AML-193 (cell line): Measurements from ENCODE around the gene MAGI2.
A peak's percentile ranks its signal among the peaks of the same experiment; 100 is the strongest.

Experiments
- DNase-seq, 2 experiments: peaks; one replicate each; lab custom pipeline; 2025; lab: John Stamatoyannopoulos, UW

Gene MAGI2

DNA sequence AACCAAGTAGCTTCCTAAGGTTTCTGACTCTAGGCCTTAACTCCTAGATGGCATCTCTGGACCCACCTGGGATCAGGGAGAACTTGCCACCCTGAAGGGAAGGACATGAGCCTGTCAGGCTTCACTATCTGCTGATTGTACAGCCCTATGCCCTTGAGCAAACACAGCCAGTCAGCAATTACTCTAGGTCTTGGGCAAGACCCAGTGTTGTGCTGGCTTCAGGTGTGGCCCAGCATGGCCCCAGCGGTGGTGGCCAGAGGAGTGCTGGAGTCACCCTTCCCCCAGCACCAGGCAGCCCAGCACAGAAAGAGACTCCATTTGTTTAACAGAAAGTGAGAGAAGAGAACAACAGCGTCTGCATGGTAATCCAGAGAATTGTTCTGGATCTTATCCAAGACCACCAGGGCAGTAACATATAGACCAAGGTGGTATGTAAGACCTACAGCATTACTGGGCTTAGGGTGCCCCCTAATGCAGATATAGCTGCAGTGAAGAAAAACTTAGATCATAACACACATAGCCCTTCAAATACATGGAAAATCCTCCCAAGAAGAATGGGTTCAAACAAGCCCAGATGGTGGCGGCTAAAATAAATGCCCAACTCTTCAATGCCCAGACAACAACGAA lies 207.7 kb downstream of the MAGI2 start:
- no peak for DNase-seq

DNA sequence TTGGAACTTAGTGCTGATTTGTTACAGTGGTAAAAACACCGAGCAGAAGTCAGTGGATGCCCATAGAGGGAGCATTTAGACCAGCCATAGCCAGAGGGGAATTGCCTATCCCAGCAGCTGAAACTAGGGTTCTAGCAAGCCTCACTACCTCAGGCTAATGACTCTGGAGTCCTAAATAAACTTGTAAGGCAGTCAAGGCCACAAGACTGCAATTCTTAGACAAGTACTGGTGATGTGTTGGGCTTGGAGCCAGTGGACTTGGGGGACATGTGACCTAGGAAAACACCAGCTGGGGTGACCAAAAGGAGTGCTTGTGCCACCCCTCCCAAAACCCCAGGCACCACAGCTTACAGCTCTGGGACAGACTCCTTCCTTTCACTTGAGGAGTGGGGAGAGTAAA lies 209.0 kb downstream of the MAGI2 start:
- no peak for DNase-seq

DNA sequence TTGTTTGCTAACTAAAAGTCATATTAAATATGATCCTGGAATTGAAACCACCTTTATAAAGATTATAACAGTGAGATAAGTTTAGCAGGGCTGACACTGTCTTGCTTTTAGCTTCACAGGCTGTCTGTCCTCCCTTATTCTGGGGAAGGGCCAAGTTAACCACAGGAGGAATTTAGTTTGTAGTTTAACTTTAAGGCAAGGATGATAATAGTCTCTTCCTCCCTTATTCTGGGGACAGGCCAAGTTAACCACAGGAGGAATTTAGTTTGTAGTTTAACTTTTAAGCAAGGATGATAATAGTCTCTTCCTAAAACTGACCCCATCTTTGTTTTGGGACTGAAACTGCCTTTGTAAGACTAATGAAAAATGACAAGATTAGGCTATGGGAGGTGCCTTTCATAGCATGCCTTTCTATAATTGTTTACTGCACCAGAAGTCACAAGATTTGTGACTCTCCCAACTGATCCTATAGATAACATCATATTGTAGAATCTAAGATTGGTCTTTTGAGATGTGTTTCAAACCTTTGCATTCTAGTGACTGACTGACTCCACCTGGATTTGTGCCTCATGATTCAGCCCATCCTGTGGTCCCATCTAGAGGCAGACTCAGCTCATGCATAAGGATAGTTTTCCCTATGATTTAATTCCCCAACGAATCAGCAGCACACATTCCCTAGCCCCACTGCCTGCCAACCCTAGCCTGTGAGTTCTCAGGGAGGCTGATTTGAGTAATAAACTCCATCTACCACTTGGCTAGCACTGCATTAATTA lies 212.0 kb downstream of the MAGI2 start:
- DNase-seq, result no peak

DNA sequence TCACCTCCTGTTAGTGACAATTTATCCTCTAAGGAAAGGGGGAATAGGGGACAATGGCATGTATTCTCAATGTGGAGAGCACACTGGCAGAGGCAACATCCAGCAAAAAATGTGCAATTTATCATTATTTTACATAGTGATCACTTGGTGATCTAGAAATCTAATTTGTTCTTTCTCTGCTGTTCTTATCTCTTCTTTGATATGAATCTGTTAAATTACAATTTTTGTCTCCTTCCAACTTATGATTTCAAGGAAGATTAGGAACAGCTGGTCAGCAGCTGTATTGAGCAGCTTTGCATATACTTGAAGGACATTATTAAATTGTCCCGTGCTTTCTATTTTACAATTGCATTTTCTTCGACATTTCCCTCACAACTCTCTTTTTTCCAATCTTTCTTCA lies 213.1 kb downstream of the MAGI2 start:
- DNase-seq, result no peak

DNA sequence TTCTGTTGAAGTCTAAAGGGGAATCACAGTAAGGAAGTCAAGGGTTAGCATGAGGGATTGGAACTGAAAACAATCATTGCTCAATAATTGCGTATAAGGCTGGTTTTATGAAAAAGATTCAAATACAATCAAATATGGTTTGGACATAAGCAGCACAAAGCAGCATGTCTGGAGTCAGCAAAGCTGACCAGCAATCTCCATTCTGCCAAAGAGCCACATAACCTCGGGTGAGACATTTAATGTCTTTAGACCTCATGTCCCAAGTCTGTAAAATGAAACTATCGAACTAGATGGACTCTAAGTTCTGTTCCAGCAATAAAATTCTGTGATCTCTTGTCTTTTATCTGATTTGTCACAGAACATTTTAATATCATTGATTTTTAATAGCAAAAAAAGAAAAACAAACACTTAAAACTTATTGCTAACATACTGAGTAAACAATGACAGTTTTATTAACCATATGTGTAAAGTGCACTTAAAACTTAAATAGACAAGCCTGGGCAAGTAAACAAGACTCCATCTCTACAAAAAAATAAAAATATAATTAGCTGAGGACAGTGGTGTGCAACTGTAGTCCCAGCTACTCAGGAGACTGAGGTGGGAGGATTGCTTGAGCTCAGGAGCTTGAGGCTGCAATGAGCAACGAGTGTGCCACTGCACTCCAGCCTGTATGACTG lies 217.0 kb downstream of the MAGI2 start:
- no peak for DNase-seq

DNA sequence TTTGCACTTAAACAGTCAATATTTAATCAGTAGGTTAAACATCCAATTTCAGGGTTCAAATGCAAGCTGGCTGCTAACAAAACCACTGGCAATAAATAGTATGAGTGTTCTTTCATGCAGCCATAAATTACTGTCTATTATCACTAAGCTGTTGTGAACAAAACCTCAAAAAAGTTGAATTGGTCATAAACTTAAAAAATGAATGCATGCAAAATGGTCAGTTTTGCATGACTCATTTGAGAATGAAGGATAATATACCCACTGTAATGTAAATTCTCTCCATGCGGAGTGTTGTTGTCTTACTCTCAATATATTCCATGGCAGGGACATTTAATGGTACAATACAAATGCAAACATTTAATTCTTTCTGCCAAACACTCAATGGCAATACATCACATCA lies 226.4 kb downstream of the MAGI2 start:
- no peak for DNase-seq

DNA sequence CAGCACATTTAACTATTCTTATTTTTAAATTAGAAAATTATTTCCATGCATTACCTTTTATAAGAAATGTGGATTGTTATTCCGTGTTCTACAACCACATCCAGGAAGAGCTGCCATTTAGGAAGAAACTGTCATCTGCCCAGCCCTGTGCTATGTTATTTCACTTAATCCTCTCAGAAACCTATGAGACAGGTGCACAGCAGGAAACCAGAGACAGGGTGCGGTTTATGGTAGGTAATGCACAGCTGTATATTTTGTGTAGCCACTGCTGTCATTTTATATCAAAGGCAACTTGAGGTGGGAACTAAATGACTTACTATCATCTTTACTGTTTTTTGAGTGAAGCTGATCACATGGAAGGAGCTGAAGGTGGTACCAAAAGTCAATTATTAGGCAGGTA lies 232.3 kb downstream of the MAGI2 start:
- no peak for DNase-seq

DNA sequence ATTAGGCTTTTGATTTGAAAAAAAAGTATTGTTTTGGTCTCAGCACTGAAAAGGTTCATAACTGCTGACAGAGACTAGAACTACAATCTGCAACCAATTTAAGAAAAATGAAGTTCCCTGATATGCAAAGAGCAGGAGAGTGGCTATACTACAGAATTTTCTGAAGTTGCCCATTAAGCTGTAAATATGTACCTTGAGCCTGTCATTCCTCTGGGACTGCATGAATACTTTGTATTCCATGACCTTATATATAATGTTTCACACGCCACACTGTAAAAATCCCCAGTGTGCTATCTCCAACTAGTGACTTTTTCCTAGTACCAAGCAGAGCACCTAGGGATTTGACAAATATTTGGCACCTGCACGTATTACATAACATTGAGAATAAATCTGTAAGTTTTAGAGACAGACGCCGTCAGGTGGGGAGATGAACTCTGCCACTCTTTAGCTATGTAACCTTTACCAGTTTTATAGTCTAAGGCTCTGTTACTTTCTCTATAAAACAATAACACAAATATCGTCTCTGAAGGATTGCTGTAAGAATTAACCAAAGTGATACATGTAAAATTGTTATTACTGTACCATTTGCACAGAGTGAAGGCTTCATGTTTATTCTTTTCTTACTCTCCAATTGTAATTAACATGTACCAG lies 235.4 kb downstream of the MAGI2 start:
- no peak for DNase-seq

DNA sequence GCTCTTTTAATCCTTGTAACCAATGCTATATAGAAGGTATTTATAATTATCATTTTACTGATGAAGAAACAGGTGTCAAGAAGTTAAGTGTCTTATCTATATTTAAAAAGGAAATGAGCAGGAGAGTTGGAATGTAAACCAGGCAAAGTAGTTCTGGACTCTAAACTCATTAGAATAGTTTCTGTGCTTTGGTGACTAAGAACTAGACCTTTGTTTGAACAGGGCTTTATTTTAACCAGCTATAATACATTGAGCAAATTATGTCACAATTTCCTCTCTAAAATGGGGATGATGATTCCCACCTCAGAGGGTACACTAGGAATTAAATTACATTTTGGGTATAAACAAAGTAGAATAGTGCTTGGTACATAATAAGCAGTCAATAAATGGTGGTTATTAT lies 236.0 kb downstream of the MAGI2 start:
- DNase-seq, result no peak

DNA sequence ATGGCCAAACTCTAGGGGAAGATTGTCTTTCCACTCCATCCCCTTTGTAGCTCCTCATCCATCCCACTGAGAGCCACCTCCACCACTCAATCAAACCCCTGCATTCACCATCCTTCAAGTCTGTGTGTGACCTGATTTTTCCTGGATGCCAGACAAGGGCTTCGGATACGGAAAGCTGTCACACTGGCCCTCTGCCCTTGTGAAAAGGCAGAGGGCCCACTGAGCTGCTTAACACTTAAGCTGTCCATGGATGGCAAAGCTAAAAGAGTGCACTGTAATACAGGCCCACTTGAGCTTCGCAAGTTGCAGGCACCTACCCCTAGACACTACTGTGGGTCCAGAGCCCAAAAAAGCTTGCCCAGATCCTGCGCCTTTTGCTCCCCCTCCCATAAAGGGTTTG lies 237.2 kb downstream of the MAGI2 start:
- no peak for DNase-seq

DNA sequence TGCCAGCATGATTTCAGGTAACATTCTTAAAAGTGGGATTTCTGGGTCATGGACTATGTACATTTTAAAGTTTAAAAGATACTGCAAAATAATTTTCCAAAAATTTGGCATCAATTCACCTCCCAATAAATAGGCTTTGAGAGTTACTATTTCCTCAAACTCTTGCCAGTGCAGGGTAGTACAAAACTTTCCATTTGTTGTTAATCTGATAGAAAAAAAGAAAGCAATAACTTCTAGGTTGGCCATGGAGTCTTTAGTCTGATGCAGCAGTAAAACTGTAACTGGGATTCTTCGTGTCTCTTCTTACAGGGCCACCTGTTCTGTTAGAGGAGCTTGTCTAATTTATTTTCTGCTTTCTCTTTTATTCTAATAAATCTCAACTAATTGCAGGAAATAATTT lies 241.1 kb downstream of the MAGI2 start:
- DNase-seq, result no peak

DNA sequence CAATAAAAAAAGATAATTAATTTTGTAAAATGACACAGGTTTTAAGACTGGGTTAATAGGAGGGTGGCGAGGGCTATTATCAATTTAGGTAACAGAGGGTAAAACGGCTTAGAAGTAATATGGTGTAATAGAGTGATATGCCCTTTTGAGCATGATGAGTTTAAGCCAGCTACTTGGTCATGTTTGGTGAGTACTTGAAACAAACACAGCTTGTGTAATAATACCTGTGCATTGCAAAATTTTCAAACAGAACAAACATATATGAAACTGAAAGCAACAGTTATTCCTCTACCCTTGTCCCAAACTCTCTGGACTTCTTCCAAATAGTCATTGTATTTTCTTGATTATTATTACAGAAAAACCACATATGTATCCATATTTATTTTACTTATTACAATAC lies 241.7 kb downstream of the MAGI2 start:
- no peak for DNase-seq

DNA sequence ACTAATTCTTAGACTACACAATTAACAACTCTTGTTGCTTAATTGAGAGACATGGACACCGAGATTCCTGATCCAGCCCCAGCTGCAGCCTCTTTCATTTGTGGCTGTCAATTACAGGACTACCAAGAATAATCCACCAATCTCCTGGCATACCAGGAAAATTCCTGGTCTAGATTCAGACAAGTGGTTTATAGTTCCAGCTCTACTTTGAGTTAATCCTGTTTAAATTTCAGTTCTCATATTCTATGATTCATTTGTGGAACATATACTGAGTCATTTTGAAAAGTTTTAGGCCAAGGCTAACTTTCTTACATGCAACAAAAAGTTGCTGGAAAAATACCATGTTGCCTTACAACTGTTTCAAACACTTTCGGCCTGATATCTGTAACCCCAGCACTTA lies 253.5 kb downstream of the MAGI2 start:
- DNase-seq, result no peak

DNA sequence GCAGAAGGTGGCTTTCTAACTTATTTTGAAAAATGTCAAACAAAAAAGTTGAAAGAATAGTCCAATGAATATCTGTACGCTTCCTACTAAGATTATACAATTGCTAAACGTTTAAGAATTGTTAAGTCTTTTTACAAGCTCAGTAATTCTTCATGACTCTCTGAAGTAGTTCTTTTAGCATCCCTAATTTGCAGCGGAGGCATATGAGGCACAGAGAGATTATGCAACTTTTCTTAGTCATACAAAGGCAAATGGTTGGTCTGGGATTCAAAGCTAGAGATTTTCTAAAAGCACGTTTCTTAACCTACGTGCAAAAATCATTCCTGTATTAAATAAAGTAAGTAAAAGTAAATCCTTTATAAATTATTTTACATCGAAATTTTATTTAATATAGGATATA lies 254.2 kb downstream of the MAGI2 start:
- DNase-seq, result no peak

DNA sequence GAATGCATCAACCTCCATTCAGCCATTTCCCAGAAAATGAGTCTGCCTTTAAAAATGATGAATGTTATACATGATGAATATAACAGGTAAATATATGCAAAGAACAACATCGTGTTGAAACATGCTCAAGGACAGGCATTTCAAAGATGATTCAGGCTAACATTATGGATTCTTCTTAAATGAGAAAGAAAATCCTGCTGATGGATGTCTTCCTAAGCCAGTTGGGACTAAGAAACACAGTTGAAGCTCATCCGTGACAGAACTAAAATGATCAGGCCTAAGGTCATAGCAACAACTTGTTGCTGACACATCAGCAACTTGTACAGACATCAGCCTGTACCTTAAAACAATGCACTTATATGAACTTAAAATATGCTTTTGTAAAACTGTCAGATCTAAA lies 267.9 kb downstream of the MAGI2 start:
- DNase-seq, result no peak

DNA sequence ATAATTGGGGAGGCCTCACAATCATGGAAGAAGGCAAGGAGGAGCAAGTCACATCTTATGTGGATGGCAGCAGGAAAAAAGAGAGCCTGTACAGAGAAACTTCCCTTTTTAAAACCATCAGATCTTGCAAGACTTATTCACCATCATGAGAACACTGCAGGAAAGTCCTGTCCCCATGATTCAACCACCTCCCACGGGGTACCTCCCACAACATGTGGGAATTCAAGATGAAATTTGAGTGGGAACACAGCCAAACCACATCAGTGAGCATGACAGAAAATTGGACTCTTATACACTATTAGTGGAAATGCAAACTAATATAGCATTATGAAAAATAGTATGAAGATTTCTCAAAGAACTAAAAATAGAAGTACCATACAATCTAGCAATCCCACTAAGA lies 271.2 kb downstream of the MAGI2 start:
- no peak for DNase-seq

DNA sequence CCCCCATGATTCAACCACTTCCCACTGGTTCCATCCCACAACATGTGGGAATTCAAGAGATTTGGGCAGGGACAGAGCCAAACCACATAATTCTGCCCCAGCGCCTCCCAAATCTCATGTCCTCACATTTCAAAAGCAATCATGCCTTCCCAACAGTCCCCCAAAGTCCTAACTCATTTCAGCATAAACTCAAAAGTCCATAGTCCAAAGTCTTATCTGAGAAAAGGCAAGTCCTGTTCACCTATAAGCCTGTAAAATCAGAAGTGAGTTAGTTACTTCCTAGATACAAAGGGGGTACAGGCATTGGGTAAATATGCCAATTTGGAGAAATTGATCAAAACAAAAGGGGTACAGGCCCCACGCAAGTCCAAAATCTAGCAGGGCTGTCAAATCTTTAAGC lies 272.9 kb downstream of the MAGI2 start:
- DNase-seq, result no peak

DNA sequence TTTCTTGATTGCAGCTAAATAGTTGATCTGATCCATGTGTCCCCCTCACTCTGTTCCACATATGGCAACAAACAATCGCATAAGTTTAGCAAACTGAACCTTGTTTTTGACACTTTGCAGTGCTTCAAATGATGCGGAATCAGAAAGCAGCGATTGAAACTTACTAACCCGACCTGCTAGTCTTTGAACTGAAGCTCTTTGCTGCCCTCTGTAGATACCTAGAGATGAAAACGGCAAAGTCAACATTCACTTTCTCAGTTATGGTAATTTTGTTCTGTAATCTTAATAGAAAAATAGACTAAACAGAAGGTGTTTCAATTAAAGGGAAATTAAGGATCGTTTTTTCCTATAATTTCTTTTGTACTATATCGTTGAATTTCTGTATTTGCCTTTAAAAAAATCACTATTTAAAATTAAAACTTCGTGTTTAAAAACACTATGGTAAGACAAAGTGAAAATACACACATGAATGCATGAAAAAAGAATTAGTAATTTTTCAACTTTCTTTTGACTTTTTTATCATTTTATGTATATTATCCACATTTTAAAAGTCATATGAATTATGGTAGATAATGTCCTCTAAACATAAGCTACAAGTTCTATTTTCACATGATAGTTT lies 276.5 kb downstream of the MAGI2 start:
- DNase-seq, result peak; percentile 20 to 43

DNA sequence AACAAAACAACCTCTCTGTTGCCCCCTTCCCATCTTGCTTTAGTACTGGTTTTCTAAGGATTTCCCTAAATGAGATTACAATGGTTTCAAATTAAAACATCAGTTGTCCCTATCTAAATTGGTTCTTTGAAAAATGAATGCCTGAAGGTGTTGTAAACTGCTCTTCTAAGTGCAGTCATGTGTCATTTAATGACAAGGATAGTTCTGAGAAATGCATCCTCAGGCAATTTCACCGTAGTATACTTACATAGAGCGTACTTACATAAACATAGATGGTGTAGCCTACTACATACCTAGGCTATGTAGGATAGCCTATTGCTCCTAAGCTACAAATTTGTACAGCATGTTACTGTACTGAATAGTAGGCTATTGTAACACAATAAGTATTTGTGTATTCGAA lies 278.1 kb downstream of the MAGI2 start:
- no peak for DNase-seq

DNA sequence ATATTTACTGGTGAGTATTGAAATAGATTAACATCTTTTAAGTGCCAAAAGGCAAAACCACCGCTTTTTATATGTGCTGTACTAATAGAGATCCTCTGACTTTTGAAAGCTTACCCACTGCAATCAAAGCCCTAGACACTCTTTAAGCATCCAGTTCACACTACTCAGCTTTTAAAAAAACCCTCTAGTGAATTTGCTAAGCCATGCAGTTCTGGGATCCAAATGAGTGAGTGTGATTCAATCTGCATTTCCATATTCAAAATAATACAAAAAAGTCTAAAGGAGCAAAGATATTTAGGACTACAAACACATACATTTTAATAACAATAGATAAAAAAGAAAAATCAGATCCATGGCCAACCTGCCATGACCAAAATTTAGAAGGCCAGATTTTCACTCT lies 288.2 kb downstream of the MAGI2 start:
- DNase-seq, result no peak

DNA sequence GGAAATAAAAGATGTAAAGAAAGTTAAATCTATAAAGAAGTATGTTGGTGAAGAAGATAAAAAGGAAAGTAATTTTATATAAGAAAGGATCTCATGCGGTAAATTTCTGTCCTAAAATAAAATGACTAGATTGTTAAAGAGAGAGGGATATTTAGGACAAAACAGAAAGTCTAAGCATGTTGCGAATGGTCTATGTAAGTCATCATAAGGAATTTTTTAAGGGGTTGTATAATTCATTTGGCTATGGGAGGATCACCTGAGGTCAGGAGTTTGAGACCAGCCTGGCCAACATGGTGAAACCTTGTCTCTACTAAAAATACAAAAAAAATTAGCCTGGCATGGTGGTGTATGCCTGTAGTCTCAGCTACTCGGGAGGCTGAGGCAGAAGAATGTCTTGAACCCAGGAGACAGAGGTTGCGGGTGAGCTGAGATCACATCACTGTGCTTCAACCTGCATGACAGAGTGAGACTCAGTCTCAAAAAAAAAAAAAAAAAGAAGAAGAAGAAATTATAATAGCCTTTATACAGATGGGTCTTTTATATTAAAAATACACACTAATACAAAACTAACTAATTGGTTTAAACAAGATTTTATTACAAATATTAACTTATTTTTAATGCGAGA lies 294.3 kb downstream of the MAGI2 start:
- DNase-seq, result no peak

DNA sequence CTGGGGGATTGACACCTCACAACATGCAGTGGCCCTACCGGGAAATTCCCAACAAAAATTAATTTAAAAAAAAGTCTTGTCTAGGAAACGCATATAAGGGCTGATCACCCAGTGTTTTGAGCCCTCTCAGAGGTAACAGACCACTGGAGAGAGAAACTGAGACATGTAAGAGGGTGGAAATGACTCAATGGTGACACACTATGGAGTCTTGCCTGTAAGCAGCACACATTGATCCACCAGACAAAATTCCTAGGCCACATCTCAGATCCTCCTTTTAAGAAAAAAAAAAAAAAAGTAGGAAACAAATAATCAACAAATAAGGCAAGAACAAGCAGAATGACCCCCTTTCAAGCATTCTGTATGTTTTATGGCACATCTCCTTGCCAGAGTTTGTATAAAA lies 296.2 kb downstream of the MAGI2 start:
- no peak for DNase-seq
